ENCODE measurements around the gene FFAR3.

The FFAR3 gene

GRCh38 chr19:35404879-35405622 is 46.8 kb downstream of the FFAR3 start:
- DNase-seq: no peak

DNA sequence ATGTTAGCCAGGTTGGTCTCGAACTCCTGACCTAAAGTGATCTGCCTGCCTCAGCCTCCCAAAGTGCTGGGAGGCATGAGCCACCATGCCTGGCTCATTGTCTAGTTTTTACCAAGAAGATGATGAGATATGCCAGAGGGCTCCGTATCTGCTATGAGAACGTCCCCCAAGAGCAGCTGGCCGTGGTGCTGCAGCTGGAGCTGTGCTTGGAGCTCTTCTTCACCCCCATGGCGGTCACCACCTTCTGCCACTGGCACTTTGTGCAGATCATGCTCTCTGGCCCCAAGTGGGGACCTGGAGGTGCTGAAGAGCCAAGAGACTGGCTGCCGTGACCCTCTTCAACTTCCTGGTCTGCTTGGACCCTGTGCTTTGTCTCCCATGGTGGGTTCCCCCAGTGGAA is 49.4 kb downstream of the FFAR3 start:
- no peak for DNase-seq

DNA sequence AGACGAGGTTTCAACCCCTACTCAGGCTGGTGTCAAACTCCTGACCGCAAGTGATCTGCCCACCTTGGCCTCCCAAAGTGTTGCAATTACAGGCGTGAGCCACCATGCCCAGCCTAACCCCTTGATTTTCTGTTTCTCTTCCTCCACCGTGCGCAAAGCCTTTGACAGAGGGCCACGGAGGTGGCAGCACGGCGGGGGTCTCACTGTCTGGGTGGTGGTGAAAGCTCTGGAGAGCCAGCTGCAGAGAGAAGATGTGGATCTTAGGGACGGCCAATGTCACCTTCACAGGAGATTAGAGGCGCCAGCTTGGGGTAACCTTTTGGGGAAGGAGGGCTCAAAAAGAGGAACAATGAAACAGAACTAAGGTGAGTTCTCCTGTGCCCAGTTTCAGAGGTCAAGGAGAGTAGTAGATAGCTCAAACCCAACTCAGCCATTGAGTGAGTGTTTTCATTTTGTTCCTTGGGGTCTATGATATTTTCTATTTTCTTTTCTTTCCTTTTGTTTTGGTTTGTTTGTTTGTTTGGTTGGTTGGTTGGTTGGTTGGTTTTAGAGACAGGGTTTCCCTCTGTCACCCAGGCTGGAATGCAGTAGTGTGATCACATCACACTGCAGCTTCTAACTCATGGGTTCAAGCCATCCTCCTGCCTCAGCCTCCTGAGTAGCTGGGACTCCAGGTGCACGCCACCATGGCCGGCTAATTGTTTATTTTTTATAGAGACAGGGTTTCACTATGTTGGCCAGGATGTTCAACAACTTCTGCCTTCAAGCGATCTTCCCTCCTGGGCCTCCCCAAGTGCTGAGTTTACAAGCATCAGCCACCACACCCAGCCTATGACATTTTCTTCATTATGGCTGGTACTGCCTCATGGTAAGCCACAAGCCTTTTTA is 50.3 kb downstream of the FFAR3 start:
- no peak for DNase-seq

DNA sequence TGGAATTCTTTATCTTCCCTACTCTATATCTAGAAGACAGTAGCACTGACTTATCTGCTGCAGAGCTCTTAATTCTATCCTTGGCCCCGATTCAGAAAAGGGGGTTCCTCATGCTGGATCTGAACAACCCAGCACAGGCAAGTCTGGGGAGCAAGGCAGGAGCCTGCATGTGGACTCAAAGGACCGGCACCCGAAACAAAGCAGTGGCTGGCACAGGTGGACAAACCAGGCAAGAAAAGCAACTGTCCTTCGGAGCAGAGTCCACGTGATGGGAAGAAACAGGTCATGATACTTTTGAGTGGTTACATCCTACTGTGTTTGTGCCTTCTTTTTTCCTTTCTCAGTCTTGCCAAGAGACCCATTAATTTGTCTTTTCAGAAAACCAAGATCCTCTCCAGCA is 50.9 kb downstream of the FFAR3 start:
- DNase-seq: no peak
